HG02678 (cell line): ENCODE results near the gene ZNHIT6.

Experiments
- ATAC-seq: cut with Tn5 transposase; IDR thresholded peaks from one replicate; pipeline ENCODE4 v1.9.1; 2021; ENCODE audit warnings: mild to moderate bottlenecking, moderate library complexity; ENCODE audit not compliant: unreplicated experiment

ZNHIT6 gene

DNA sequence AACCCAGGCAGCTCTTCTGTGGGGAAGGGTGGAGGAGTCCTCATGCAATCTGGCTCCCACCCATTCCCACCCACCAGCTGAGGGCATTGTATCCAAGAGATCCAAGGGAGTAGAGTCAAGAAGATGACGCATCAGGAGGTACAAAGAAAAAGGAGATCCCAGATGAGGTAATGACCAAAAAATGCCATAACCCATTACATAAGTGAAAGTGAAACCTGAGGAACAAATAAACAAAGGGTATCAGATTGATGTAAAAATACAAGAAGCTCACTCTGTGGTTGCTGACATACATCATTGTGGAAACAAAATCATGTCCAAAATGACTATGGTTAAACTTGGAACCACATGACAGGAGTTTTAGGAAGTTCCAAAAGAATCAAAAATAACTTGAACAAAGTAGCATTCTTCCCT lies 85.2 kb downstream of the ZNHIT6 start:
- ATAC-seq = no peak

DNA sequence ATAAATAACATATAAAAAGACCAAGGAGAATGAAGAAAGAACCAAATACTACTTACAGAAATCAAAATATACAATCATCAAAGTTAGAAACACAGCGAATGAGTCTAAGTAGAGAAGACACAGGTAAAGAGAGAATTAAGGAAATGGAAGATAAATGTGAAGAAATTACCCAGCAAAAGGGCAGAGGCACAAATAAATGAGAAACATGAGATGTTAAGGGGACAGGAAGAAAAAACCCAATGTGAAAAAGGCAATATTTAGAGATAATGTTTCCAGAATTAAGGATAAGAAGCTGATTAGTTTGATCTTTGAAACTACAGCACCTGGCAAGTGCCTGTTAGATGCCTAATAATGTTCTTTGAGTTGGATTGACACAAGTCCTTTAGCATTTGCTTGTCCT lies 86.8 kb downstream of the ZNHIT6 start:
- no peak for ATAC-seq

DNA sequence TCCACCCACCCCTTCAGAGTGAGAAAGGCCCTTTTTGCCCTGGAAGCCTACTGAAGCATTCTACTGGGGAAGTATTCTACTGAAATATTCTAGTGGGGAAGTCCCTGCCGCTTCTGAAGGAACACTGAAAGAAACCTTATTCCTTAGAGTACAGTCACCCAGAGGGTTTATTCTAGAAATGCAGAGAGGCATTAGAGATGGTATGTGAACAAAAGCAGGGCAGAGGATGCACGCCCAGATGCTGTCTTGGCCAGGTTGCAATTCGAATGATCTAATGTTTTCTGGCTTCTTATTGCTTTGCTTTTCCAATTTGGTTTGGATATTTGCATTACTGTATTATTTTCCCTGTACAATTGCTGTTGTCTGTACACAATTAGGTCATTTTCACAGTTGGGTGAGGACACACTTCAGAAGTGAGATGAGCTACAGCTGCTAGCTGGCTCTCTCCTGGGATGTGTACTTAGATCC lies 90.6 kb downstream of the ZNHIT6 start:
- peak; percentile 42 for ATAC-seq

DNA sequence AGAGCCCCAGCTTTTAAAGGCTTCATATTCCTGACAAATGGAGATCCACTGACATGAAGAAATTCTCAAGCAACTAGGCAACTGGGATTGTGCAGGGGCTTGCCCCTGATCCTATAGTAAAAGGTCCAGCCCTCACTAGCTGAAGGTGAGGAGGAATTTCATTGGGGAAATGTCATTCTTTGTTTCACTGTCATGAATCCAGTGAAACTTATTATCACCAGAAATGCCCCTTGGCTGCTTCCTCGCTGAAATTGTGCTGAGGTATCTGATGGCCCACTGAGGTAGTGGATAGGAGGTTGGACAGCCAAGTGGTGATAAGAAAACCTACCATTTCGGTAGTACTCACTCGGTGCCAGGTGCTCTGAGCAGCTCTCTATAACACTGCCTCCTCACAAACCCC lies 91.5 kb downstream of the ZNHIT6 start:
- ATAC-seq = no peak

DNA sequence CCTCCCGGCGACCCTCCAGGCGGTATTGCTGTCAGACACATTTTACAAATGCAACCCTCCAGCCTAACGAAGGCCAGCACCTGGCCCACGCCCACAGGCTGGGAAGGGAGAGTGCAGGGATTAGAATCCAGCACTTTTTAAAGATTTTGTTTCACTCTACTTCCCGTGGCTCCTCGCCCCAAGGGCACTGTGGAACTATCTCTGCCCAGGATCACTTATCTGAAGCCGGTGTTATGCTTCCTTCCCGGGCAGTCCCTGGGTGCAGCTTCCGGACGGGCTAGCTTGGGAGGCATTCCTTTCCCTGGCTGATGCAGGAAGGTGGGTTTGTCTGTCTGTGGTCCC lies 91.9 kb downstream of the ZNHIT6 start:
- ATAC-seq = no peak

DNA sequence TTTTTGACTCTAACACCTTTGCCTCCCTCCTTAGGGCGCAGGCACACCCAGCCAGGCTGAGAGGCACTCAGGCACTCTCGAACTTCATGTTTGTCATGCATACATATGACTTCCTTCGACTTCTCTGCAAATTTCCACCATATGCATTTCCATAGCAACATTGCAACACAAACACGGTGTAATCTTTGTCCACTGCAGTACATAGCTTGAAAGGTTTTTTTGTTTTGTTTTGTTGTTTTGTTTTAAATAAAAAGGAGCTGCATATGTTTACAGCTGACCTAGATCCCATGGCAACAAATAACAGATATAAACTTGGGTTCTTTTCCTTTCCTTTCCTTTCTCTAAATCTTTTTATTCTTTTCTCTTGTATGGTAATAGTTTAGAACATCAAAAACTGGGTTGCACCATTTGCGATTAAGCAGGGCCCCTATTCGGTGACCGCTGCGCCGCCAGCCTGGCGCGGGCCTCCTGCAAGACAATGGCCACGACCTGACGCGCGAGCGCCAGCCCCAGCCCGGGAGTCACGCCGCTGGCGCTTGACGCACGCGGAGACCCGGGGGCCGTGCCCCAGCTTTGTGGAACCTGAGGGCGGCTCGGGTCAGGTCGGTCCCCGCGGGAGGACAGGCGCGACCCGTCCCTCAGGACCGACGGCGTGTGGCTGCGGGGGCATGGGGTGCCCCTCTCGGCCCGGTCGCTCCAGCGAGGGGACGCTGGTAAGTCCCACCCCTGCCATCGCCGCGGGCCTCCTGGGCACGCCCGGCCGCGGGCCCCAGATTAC lies 92.5 kb downstream of the ZNHIT6 start:
- no peak for ATAC-seq

DNA sequence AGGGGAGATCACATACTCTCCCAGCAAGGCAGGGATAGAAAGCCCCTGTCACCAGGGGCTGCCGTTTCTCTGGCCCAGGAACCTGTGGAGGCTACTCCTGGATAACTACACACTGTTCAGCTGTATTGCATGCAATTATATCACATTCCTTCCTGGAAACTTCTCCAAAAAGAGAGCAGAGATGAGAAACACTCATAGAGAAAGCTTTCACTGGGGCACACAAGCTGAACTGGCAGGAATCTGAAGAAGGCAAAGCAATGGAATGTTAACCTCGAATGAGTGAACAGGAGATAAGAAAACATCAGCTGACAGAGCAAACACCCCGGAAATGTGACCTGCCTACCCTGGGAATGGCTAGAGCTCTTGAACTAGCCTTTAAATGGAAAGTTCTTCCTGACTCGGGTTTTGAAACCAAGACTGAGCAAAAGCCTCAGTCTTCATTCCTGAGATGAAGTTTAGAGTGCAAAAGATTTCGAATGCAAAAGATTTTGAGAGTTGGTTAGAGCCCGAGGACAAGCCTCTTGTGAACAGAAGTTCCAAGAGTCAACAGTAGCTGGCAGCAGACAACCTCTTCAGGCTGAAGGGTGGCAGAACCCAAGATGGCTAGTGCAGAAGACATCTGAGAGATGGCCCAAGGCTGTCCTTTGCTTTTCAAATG lies 95.4 kb downstream of the ZNHIT6 start:
- ATAC-seq = no peak

DNA sequence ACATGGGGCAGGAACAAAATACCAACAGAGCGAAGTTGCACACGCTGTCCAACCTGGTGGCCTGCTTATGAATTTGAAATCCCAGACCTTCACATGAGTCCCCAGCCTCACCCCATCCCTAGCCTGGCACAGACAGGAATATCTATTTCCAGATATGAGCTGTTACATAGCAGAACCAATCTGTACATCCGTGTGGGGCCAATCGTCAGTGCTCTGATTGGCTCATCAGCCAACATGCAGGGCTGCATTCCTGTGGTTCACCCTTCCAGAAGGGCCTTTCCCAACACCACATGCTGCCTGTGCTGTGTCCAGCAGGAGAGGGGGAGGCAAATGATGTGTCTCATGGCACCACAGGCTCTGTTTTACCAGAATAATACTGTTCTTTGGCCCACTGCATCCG lies 96.4 kb downstream of the ZNHIT6 start:
- ATAC-seq = no peak

DNA sequence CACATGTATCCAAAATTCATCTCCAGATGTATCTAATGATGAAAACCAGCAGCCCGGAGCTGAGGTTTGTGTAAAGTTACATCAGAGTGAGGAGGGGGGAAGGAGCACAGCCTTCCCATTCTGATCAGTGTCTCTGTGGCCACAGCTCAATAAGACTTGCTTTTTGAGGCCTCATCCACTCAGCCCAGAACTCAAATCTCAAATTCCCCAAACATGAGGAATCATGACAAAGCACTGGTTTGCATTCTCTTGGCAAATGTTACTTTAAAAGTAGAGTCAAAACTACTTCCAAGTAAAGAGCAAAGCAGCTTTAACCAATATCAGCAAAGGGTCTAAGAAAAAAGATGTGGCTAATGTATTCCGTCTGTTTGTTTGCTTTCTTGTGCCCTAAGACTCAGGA lies 96.8 kb downstream of the ZNHIT6 start:
- no peak for ATAC-seq

DNA sequence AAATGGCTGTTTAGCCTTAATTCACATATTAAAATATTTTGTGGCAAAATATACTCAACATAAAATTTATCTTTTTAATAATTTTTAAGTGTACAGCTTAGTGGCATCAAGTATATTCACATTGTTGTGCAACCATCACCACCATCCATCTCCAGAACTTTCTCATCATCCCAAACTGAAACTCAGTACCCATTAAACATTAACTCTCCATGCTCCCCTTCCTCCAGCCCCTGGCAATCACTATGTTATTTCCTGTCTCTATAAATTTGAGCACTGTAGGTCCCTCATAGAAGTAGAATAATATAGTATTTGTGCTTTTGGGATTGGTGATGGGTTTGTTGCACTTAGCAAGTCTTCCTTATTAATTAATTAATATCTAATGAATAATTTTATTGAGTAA lies 98.3 kb downstream of the ZNHIT6 start:
- no peak for ATAC-seq

DNA sequence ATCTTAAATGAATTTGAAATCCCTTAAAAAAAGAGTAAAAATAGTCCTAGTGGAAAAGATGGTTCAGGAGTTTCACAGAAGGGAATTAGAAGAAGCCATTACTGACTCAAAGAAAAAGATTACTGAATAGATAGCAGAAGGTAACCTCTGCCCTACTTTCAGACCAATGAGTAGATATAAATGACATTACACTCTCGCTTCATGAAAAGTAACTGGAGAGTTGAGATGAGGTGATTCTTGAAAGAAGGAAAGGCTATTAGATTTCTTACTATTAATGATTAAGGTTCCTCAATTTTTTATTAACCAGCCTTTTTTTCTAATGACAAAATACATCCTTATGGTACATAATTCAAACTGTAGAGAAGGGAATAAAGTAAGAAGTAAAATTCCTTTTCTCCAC lies 99.4 kb downstream of the ZNHIT6 start:
- ATAC-seq = no peak

DNA sequence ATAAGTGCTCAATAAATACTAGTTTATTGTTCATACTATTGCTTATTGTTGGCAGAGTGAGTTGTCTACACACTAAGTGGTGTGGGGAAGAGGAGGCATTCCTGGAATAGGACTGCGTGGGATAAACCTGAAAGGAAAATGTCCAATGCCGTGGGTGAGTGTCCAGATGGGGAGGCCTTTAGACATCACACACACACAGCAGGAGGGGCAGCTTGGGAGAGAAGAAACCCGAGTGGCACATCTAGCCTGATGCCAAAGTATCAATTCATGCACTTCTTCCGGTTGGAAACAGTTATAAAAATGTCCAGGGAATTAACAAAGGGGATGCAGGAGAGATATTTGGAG lies 100.3 kb downstream of the ZNHIT6 start:
- no peak for ATAC-seq

DNA sequence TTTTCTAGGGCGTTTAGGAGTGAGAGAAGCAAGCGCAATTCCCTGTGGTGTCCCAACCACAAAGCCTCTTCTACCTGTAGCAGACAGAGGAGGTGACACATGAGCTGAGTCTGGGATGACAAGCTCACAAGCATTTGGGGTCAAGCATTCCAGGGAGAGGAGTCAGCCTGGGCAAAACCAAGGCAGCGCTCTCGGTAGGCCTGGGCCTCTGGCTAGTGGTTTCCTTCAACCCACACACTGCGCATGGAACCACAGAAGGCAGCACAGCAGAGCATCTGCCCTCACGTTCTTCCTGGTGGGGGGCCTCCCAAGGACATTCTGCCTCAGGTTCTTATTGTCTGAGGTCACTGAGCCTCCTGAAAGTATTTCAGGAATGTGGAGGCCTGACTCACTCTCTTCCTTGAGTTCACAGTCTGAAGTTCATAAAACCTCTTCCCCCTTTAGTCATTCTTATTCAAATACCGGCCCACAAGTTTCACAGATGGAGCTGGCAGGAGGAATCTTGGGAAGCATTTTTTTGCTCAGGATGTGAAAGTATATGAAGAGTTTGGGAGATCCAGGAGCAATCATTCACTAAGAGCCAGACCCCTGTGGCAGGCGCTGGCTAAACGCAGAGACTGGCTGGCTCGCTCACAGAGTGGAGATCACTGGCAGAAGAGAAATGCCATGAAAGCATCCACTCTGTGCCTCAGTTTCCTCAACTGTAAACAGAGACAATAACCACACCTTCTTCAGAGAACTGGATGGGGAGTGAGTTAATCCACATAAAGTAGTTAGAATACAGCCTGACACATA lies 100.9 kb downstream of the ZNHIT6 start:
- ATAC-seq = no peak

DNA sequence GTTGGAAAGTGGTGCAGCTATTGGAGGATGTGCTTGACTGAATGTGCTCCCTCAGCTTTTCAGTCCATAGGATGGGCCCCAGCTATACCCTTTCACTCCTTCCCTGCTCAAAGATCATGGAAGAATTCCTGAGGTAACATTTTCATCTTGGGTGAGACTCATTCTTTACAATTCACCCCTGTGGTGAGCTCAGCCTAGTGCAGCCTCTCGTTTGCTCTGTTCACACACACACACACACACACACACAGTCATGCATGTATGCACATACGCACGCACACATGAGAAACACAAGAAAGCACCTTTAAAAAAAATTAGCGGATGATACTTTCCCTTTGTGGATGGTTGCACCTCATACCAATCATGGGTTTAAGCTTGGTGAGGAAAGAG lies 101.8 kb downstream of the ZNHIT6 start:
- ATAC-seq = no peak

DNA sequence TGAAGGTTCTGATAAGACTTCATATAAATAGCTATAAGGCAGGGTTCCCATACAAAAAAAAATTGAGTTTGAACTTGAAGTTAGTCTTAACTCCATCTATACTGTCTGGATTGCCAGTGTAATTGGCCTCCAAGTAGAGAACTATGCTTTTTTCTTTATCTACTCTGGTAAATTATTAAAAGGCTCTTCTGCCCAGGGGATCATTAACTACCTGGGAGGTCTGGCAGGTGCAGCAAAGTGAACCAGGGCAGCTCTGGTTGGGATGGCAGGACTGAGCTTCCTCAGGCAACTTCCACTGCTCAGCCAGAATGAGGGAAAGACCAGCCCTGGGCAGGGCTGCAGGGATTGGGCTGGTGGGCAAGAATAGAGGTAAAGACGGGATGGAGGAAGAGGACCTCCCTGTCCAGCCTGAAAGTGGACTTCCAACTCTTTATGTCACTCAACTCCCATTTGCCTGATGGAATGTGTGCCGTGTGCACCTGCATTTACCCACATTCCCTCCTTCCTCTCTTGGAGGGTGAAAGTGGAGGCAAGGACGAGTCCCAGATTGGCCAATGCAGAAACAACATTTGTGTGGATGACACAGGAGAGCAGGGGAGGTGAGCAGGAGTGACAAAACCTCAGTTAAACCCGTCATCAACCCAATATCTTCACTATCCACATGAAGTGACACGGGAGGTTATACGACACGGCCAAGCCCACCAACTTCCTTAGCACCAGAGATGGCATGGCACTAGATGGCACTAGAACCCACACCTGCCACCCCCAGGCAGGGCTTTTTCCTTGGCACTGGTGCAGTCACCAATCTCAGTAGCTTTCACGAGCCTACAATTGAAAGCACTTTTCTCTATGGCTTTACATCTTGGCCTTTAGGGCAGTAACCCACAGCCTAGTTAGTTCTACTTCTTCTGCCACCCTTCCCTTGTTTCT lies 102.5 kb downstream of the ZNHIT6 start:
- ATAC-seq = no peak

DNA sequence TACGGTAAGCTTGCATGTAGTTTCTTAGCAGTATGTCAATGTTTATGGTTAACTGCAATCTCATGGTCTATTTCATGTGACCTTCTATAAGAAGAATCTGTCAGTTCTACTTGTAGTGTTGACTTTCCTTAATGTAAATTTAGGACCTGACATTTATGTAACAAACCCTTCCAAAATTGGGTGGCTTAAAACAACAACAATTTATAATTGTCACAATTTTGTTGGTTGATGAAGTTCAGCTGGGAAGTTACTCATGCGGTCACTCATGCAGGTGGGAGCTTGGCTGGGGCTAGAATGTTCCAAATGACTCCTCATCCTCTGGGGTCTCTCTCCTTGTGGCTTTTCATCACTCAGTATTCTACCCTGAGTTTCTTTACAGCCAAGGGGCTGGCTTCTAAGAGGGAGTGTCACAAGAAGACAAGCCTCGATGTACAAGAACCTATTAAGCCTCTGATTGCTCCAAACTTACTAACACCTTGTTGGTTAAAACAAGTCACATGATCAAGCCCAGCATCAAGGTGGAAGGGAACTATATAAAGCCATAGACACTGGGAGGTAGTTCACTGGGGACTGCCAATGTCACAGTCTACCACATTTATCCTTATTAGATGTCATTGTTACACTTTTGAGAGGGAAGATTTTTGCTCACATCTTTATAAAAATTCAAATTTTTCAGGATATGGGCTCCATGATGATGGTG lies 103.8 kb downstream of the ZNHIT6 start:
- no peak for ATAC-seq

DNA sequence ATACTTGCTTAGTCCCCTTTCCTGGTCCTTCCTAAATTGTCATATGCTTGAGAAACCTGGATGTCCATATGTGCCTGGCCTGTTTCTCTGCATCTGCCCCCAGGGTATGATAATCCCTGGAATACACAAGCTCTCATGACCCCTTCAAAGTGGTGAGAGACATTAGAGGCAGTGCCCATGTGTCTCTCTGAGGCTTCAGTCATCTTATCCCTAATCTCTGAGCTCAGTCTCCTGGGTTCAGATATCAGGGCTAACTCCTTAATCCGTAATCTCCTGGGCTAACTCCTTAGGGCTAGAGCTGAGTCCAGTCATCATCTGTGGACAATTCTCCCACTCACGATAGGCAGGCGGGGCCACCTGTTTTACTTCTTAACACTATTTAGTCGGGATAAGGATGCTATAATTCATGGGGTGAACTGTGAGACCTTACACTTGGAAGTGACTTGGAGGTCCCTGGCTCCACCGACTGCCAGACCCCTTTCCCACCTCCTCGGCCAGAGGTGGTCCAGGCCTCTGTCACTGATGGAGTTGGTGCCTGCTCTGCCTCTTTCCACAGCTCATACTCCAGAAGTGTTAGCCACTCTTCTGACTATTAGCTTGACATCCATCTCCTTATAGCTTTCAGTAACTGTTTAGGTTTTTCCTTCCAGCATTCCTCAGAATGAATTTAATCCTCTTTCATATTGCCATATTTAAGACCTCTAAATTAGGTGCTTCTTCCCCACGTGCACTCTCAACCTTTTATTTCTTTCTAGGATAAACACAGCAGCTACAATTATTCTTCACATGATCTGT lies 105.0 kb downstream of the ZNHIT6 start:
- no peak for ATAC-seq

DNA sequence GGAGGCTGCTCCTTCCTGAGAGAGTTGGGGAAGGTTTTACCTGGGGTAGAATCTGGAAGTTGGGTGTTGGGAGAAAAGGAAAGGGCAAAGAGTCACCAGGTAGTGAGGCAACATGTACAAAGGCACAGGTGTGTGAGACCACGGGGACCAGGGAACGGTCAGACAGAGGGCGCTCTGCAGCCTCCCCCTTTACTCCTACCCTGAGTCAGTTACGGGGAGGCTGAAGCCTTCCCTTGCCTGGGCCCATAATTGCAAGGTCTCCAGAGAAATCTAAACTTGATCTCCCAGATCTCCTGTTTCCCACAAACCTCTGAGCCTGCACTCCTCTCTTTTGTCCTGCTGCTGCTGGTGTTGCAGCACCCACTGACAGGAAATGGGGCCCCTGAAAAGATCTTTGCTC lies 105.7 kb downstream of the ZNHIT6 start:
- no peak for ATAC-seq

DNA sequence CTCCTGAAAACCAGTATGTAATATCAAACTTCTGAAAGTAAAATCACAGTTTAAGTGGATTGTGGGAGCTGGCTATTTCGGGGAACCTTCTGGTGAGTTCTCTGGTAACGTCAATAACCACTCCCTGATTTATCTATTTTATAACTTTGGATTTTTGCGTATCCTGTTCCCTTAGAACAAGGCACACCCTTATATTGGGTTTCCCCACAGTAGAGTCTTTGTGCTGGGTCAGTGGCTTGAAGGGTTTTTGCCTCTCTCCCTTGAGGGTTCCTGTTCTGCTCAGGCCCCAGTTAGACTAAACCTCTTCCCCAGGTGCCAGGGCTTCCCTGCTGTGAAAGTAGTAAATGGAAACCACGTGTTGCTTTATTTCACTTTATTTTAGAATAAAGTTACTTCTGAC lies 106.3 kb downstream of the ZNHIT6 start:
- ATAC-seq = no peak

DNA sequence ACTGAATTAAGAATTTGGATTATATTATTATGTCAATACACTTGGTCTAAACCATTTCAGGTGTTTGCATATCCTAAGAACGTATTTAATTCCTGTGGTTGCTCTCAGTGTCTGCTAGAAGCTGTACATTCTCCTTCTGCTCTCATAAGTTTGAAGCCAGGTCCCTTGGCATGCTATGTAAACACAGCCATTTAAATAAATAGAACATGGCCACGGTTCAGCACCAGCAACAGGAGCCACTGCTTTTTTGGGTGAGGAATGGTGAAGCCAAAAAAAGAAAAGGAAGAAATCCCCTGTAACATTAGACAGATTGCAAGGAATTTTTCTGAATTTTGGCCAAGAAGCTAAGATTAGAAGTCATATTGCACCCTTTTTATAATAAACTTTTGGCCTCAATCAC lies 108.6 kb downstream of the ZNHIT6 start:
- ATAC-seq = no peak
